Activated CD4-positive, alpha-beta T cell treated with anti-CD3 and anti-CD28 coated beads, Interleukin-2, Interleukin-6, amounts not matched to agents 100 ng/mL and 50 ng/mL, durations not matched to agents 16 hours and 8 hours (primary cell): ENCODE results near the gene MFN1.

Experiments
- DNase-seq: peaks from one replicate; pipeline ENCODE4 v3.0.0-alpha.2; 2020

The MFN1 gene

GRCh38 chr3:179348325-179349013 lies 960 bp downstream of the MFN1 start:
- DNase-seq = peak; percentile 34

- DNase-seq = no peak
Observed at GRCh38 chr3:179355996-179356395, 8.5 kb downstream of the MFN1 start.

GRCh38 chr3:179363332-179363731 lies 15.8 kb downstream of the MFN1 start:
- no peak for DNase-seq

- DNase-seq = no peak
Observed at GRCh38 chr3:179369621-179370020, 22.1 kb downstream of the MFN1 start.

GRCh38 chr3:179373938-179374337 lies 26.4 kb downstream of the MFN1 start:
- DNase-seq = no peak

GRCh38 chr3:179375091-179375999 lies 27.8 kb downstream of the MFN1 start:
- no peak for DNase-seq

GRCh38 chr3:179376474-179376873 lies 29.0 kb downstream of the MFN1 start:
- no peak for DNase-seq

- DNase-seq = no peak
Observed at GRCh38 chr3:179391906-179392305, 44.4 kb downstream of the MFN1 start.

GRCh38 chr3:179398574-179399231 lies 51.2 kb downstream of the MFN1 start:
- no peak for DNase-seq

GRCh38 chr3:179401561-179401960 lies 54.1 kb downstream of the MFN1 start:
- DNase-seq = no peak

- DNase-seq = no peak
Observed at GRCh38 chr3:179402963-179403362, 55.5 kb downstream of the MFN1 start.

- no peak for DNase-seq
Observed at GRCh38 chr3:179404307-179404706, 56.8 kb downstream of the MFN1 start.

GRCh38 chr3:179410331-179410730 lies 62.8 kb downstream of the MFN1 start:
- DNase-seq = no peak

- DNase-seq = no peak
Observed at GRCh38 chr3:179410999-179411398, 63.5 kb downstream of the MFN1 start.

- no peak for DNase-seq
Observed at GRCh38 chr3:179414804-179415203, 67.3 kb downstream of the MFN1 start.

GRCh38 chr3:179415377-179415776 lies 67.9 kb downstream of the MFN1 start:
- no peak for DNase-seq

- no peak for DNase-seq
Observed at GRCh38 chr3:179416681-179417080, 69.2 kb downstream of the MFN1 start.

GRCh38 chr3:179418610-179419009 lies 71.1 kb downstream of the MFN1 start:
- no peak for DNase-seq

GRCh38 chr3:179421500-179421899 lies 74.0 kb downstream of the MFN1 start:
- DNase-seq = no peak

- no peak for DNase-seq
Observed at GRCh38 chr3:179425075-179425474, 77.6 kb downstream of the MFN1 start.

GRCh38 chr3:179428876-179429548 lies 81.5 kb downstream of the MFN1 start:
- no peak for DNase-seq

- no peak for DNase-seq
Observed at GRCh38 chr3:179430277-179430870, 82.9 kb downstream of the MFN1 start.

GRCh38 chr3:179432021-179432420 lies 84.5 kb downstream of the MFN1 start:
- DNase-seq = no peak
